Activated CD8-positive, alpha-beta memory T cell treated with anti-CD3 and anti-CD28 coated beads, Interleukin-2, amount 50 U/mL, for 48 hours (primary cell): ENCODE measurements around the gene TRPM7.
A peak's percentile ranks its signal among the peaks of the same experiment; 100 is the strongest.
"Not testable (repeated sequence)": the region's sequence is repeated elsewhere in the genome, so short reads cannot be mapped to it uniquely, and the experiment has no call there.

Experiments
- DNase-seq: peaks from one replicate; pipeline ENCODE4 v3.0.0-alpha.2; 2020

The TRPM7 gene

GRCh38 chr15:50686469-50687301, at the start of gene TRPM7:
Gene TRPM7 (minus strand): TSS chr15:50686797. CDS start chr15:50686533, 264 bp downstream.
- DNase-seq = peak; percentile 95

- DNase-seq = no peak
These were observed 48.6 kb upstream of the TRPM7 start for GRCh38 chr15:50735156-50735555.

GRCh38 chr15:50726315-50726714, 39.7 kb upstream of the TRPM7 start:
- no peak for DNase-seq

GRCh38 chr15:50718700-50719125, 32.1 kb upstream of the TRPM7 start:
- no peak for DNase-seq

- DNase-seq = no peak
These were observed 25.4 kb upstream of the TRPM7 start for GRCh38 chr15:50712018-50712417.

- DNase-seq = no peak
These were observed 24.0 kb upstream of the TRPM7 start for GRCh38 chr15:50710585-50710984.

GRCh38 chr15:50707878-50708427, 21.4 kb upstream of the TRPM7 start:
- DNase-seq = no peak

GRCh38 chr15:50702762-50703334, 16.3 kb upstream of the TRPM7 start:
- DNase-seq = no peak

GRCh38 chr15:50698101-50698500, 11.5 kb upstream of the TRPM7 start:
- DNase-seq = no peak

GRCh38 chr15:50697109-50697797, 10.7 kb upstream of the TRPM7 start:
- no peak for DNase-seq

- DNase-seq = not testable (repeated sequence)
These were observed 8.1 kb upstream of the TRPM7 start for GRCh38 chr15:50694634-50695165.

- no peak for DNase-seq
These were observed 805 bp upstream of the TRPM7 start for GRCh38 chr15:50687302-50687902.

GRCh38 chr15:50685976-50686468, 575 bp downstream of the TRPM7 start:
- DNase-seq = peak; percentile 87

- DNase-seq = no peak
These were observed 1.2 kb downstream of the TRPM7 start for GRCh38 chr15:50685191-50685975.

- no peak for DNase-seq
These were observed 5.1 kb downstream of the TRPM7 start for GRCh38 chr15:50681467-50681866.

- no peak for DNase-seq
These were observed 9.7 kb downstream of the TRPM7 start for GRCh38 chr15:50676799-50677483.

GRCh38 chr15:50675535-50676144, 11.0 kb downstream of the TRPM7 start:
- DNase-seq = no peak

- no peak for DNase-seq
These were observed 16.5 kb downstream of the TRPM7 start for GRCh38 chr15:50670115-50670514.

GRCh38 chr15:50669611-50670010, 17.0 kb downstream of the TRPM7 start:
- DNase-seq = no peak

GRCh38 chr15:50665938-50666337, 20.7 kb downstream of the TRPM7 start:
- DNase-seq = no peak

GRCh38 chr15:50655555-50655954, 31.0 kb downstream of the TRPM7 start:
- DNase-seq = no peak
